ENCODE results near the gene KIAA0825.

- no peak for TF ChIP-seq CTCF (conservative IDR thresholded peaks at IDR 0.05 in 1 of 2, IDR thresholded peaks at IDR 0.05 in 1 of 2; ENCODE audit: extremely low read depth in 1 of 2, insufficient read depth in 1 of 2, low read depth in 1 of 2, low read length in 2 of 2)
- TF ChIP-seq EZH2 (IDR thresholded peaks at IDR 0.05; ENCODE audit: borderline replicate concordance, low read length) = no peak
Measured at GRCh38 chr5:94359880-94360279, 258.5 kb downstream of the KIAA0825 start.
